IMR-90 (cell line): ENCODE data around the gene GRM8.

ENCODE experiments used
- CEBPB ChIP-seq: IDR thresholded peaks from 2 replicates; pipeline ENCODE4 v1.6.1; 2012; ENCODE audit warnings: low read depth, low read length, improper control_type of control experiment
- ELK1 ChIP-seq: fragments of 150-350 bp; IDR thresholded peaks from 2 replicates; pipeline ENCODE4 v1.6.1; 2016; ENCODE audit warnings: low read depth, mild to moderate bottlenecking, low read length, moderate library complexity, borderline replicate concordance
- MAZ ChIP-seq: IDR thresholded peaks from 2 replicates; pipeline ENCODE4 v1.6.1; 2012; ENCODE audit warnings: low read depth, mild to moderate bottlenecking, low read length, improper control_type of control experiment, moderate library complexity, borderline replicate concordance
- POLR2A ChIP-seq: IDR thresholded peaks from 2 replicates; pipeline ENCODE4 v1.6.1; 2012; ENCODE audit warnings: mild to moderate bottlenecking, low read depth, low read length
- RAD21 ChIP-seq: IDR thresholded peaks from 2 replicates; pipeline ENCODE4 v1.6.1; 2012; ENCODE audit warnings: low read length, improper control_type of control experiment
- USF2 ChIP-seq: fragments of 150-350 bp; IDR thresholded peaks from 2 replicates; pipeline ENCODE4 v1.6.1; 2017; ENCODE audit warnings: mild to moderate bottlenecking, antibody characterized with exemption, low read length, low read depth
- TF ChIP-seq, protein P1 (sequence below): conservative IDR thresholded peaks from 2 replicates; pipeline ENCODE4 v1.5.1; 2012; ENCODE audit warnings: mild to moderate bottlenecking, low read depth, low read length, improper control_type of control experiment

DNA sequence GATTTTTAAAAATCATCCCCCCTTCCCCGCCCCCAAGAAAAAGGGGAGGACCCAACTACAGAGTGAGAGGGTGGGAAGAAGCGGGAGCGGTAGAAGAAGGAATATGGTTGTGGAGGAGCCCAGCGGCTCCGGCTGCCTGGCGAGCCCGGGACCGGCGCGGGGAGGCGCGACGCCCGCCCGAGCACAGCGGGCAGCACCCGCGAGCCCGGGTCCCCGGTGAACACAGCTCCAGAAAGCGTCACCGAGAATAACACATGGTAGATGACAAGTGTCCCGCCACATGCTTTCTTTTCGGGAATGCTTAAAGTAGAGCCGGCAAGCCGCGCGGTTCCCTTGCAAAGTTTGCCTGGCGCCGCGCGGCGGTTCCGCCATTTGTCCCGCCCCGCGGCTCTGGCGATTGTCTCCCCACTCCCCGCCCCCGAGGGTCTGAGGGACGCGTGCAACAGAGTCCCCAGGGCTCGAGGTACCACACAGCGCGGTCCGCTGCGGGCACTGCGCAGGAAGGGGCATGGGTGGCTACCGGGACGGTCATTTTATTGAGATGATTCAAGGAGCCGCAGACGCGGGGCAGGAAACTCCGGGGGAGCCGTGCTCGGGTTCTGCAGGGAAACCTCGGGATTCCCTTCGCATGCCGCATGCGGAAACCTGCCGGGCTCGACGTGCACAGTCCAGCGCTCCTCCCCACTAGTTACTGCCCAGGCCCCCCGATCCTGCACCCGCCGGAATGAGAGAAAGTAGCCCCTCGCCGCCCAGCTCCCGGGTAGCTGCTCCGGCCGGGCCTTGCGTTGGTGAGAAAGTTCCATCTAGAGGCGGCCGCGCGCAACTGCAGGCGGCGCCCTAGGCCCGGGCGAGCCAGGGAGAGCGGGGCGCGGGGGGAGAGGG is 781 bp upstream of the GRM8 start:
- TF ChIP-seq, protein P1, sequence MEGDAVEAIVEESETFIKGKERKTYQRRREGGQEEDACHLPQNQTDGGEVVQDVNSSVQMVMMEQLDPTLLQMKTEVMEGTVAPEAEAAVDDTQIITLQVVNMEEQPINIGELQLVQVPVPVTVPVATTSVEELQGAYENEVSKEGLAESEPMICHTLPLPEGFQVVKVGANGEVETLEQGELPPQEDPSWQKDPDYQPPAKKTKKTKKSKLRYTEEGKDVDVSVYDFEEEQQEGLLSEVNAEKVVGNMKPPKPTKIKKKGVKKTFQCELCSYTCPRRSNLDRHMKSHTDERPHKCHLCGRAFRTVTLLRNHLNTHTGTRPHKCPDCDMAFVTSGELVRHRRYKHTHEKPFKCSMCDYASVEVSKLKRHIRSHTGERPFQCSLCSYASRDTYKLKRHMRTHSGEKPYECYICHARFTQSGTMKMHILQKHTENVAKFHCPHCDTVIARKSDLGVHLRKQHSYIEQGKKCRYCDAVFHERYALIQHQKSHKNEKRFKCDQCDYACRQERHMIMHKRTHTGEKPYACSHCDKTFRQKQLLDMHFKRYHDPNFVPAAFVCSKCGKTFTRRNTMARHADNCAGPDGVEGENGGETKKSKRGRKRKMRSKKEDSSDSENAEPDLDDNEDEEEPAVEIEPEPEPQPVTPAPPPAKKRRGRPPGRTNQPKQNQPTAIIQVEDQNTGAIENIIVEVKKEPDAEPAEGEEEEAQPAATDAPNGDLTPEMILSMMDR: peak; percentile 67
- no peak for TF ChIP-seq ELK1
- peak; percentile 52 for TF ChIP-seq RAD21
- TF ChIP-seq POLR2A: no peak
- TF ChIP-seq MAZ: no peak
- no peak for TF ChIP-seq CEBPB
- no peak for TF ChIP-seq USF2
